HG03064 (cell line): ENCODE results near the gene GLIS1.

Source experiments
- ATAC-seq: cut with Tn5 transposase; IDR thresholded peaks from one replicate; pipeline ENCODE4 v1.9.1; 2021; ENCODE audit warnings: low read depth; ENCODE audit not compliant: unreplicated experiment

Gene GLIS1

GRCh38 chr1:53620061-53620855 lies 118.7 kb downstream of the GLIS1 start:
- ATAC-seq, result no peak

DNA sequence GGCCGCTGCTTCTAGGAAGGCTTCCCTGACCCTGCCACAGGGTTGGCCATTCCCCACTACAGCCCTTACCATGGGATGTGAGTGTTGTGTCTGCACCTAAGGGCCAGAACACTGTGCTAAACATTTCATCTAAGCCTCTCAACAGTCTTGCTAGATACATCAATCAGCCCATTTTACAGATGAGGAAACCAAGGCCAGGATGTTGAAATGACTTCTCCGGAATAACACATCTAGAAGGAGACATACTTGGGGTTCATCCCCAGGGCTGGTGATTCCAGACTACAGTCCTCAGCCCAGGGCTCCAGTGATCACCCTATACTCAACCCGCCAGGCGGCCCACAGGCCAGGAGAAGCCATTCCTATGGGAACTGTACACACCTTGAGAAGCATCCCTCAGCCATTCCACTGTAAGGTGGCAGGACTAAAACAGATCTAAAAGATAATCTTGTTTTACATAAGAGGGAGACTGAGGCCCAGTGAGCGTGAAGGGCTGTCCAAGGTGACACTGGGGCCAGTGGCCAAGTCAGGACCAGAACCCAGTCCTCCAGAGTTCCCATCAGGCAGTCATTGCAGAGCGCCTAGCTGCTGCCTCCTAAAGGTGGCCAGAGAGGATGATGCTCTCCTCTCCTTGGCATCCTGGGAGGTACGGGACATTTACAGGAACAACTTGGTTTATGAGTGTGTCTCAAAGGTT lies 119.5 kb downstream of the GLIS1 start:
- ATAC-seq, result no peak

GRCh38 chr1:53618500-53619366 lies 120.2 kb downstream of the GLIS1 start:
- no peak for ATAC-seq

DNA sequence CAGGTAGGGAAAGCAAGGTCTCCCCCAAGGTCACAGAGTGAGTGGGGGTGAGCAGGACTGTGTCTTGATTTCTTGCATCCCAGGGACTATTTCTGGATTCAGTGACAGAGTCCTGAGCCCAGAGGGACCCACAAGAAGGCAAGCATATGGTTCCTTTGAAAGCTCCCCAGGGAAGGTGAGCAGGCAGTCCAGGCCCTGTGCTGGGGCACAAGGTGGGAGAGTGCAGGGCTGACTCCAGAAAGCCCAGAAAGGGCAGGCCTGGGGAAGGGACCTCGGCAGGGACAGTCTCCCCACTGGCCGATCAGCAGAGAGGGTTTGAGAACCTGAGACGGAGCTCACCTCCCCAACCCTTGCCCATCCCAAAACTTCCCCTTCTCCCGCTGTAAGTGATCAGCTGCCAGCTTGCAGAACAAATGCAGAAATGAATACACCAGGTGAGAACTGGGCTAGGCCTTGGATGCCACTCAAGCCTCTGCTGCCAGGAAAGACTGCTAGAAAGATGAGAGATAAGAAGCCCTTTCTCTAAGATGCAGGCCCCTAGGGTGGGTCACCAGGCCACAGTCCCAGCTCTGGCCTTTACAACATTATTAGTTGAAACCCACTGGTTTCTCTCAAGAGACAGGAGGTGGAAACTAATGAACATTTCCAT lies 121.0 kb downstream of the GLIS1 start:
- ATAC-seq, result no peak

GRCh38 chr1:53617382-53617781 lies 121.6 kb downstream of the GLIS1 start:
- ATAC-seq, result no peak

- ATAC-seq, result no peak
Observed at GRCh38 chr1:53616927-53617326, 122.0 kb downstream of the GLIS1 start.

DNA sequence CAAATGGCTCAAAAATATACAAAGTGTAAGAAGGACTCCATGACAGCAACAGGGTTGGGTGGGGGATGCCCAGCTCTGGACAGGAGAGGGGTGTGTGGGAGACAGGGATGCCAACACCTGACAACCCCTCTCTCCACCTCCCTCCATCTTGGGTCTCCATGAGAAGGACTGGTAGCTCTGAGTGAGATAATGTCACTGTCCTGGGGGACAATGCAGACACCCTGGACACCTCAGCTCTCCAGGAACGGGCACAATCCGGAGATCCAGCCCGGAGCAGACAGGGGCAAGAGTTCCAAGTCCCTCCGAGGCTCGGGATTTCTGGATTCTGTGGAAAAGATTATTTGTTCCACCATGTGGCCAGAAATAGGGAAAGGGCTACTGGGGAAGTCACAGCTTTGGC lies 122.5 kb downstream of the GLIS1 start:
- ATAC-seq, result no peak

GRCh38 chr1:53615101-53615500 lies 123.9 kb downstream of the GLIS1 start:
- no peak for ATAC-seq

DNA sequence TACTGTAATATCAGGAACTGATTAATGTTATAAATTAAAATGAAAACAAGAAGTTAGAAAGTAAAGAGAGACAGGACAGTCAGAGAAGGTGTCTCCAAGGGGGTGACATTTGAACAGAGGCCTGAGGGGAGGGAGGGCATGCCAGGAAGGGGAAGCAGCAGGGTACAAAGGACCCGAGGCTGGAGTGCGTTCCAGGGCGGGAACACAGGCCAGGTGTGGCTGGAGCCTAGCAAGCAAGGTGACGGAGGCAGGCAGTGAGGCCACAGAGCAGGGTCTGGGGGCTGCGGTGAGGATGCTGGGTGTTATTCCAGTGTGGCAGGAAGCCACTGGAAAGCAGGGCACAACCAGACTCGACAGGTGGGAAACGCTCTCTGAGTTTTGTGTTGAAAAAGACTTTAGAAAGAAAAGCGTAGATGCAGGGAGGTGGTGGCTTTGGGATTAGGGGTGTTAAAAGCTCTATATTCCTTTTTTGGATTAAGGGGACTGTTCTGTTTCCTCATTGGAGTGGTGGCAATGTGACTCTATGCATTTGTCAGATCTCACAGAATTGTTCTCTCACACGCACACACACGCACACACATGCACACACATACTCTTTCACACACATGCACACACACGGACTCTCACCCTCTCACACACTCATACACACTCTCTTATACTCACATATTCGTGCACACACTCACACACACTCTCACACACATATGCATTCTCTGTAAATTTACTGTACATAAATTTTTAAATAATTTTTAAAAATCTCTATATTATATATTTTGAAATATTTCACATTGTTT lies 124.5 kb downstream of the GLIS1 start:
- no peak for ATAC-seq

GRCh38 chr1:53608676-53609075 lies 130.3 kb downstream of the GLIS1 start:
- no peak for ATAC-seq

DNA sequence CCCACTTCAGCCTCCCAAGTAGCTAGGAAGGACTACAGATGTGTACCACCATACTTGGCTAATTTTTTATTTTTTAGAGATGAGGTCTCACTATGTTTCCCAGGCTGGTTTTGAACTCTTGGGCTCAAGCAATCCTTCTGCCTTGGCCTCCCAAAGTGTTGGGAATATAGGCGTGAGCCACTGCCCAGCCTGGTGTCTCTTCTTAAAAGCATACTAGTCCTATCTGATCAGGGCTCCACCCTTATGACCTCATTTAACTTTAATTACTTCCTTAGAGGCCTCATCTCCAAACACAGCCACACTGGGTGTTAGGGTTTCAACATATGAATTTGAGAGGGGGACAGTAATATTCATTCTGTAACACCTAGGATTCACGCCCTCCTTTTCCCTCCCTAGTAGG lies 130.9 kb downstream of the GLIS1 start:
- ATAC-seq, result no peak

DNA sequence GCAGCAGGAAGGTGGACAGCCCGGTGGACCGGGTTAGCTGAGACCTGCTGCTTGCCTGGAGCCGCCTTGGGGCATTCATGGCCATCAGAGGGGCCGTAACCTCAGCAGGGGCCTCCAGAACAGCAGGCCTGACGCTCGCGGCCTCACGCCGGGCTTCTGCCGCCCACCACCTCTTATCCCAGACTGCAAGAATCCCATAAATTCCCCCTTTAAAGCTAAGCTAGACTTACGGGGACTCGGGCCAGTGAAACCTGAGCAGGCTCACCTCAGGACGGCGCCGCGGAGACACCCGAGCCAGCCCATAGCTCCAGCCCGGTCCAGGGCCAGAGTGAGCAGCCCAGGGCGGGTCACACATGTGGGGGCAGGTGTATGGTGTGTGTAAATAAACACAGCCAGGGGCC lies 132.3 kb downstream of the GLIS1 start:
- ATAC-seq, result no peak

DNA sequence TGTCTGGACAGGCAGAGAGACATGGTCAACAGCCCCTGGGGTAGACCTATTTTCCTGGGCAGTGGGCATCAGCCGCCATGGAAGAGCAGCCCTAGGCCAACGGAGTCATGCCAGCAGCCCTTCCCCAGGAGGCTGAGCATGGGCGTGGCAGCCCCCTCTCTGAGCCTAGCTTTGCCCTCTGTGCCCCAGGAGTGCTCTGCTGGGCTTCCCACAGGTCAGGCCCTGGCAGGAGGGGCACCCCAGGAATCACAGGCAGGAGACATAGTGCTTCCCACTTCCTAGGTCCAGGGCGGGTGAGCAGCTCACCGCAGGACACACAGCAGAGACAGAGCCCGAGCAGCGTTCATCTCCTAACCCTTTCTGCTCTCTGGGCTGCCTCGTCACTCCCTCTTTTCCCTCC lies 132.8 kb downstream of the GLIS1 start:
- ATAC-seq, result no peak

DNA sequence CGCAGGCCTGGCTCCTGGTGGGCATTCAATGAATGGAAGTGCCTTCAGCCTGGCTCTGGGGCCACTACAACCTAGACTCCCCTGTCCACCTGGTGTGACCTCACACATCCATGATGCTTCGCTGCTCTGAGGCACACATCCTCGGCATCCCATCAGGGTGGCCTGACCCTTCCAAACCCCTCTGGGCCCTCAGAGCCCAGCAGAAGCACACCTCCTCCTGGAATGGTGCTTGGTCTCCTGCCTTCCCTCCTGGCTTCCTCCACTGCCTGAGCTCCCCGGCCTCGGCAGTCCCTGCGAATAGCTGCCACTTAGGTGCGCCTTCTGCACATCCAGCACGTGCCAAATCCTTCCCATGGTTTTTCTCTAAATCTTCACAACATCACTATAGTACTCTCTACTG lies 133.8 kb downstream of the GLIS1 start:
- no peak for ATAC-seq

DNA sequence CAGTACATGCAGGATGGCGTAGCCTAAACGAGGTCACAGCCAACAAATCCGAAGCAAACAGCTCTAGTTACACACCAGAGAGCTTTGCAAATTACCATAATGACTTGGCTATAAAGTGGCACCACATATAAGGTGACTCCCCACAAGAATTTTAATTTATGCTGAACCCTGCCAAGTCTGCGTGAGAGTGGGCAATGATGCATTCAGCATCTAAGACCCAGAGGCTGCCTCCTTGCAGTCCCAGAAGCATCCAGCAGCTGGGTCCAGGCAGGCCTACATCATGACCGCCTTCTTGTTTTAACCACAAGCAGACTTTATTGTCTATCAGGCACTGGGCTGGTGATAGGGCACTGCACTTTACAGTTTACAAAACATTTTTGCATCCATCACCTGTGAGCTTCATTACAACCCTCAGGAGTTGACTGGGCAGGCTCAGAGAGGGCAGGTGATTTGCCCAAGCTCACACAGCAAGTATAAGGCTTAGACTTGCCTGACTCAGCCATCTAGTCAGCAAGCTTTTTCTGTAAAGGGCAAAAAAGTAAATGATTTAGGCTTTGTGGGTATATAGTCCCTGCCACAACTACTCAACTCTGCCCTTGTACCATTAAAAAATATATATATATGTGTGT lies 134.6 kb downstream of the GLIS1 start:
- ATAC-seq, result no peak

GRCh38 chr1:53603431-53603830 lies 135.5 kb downstream of the GLIS1 start:
- no peak for ATAC-seq

GRCh38 chr1:53601867-53602775 lies 136.8 kb downstream of the GLIS1 start:
- ATAC-seq, result no peak

GRCh38 chr1:53601031-53601745 lies 137.8 kb downstream of the GLIS1 start:
- ATAC-seq, result no peak
